Cardiac atrium fibroblast (primary cell): ENCODE measurements around the gene GABRR3. TPM values are rescaled to one million over a fixed set of nuclear protein-coding genes. Genes with fewer than 3 reads are reported as not detected.

Source experiments
- total RNA-seq: library from RNA; depleted of rRNA; stranded (reverse); fragments of >200 nt; gene quantifications from 2 replicates; pipeline ENCODE4 v1.2.3, GENCODE V29; 2015

The GABRR3 gene
- not detected in 2 replicates for total RNA-seq

DNA sequence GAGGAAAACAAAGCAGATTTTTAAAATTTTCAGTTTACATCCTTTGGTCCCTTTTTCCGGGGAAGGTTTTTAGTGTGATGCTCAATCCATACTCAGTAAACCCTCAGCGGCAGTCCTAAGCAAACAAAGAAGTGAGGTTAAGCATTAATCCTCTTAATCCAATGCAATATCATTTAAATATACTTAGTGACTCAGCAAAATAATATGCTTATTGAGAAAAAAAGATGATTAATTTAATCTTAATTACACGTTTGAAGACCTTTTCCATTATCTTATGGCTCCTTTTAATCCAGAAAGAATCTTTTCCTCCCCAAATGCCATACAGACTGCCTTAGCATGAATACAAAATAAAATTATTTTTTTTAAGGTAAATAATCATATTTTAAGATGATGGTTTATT, at the start of gene GABRR3:
GABRR3 (minus strand) TSS at position 108 of the 400 bp plus-strand sequence. CDS start 328 bp downstream, outside the sequence.

DNA sequence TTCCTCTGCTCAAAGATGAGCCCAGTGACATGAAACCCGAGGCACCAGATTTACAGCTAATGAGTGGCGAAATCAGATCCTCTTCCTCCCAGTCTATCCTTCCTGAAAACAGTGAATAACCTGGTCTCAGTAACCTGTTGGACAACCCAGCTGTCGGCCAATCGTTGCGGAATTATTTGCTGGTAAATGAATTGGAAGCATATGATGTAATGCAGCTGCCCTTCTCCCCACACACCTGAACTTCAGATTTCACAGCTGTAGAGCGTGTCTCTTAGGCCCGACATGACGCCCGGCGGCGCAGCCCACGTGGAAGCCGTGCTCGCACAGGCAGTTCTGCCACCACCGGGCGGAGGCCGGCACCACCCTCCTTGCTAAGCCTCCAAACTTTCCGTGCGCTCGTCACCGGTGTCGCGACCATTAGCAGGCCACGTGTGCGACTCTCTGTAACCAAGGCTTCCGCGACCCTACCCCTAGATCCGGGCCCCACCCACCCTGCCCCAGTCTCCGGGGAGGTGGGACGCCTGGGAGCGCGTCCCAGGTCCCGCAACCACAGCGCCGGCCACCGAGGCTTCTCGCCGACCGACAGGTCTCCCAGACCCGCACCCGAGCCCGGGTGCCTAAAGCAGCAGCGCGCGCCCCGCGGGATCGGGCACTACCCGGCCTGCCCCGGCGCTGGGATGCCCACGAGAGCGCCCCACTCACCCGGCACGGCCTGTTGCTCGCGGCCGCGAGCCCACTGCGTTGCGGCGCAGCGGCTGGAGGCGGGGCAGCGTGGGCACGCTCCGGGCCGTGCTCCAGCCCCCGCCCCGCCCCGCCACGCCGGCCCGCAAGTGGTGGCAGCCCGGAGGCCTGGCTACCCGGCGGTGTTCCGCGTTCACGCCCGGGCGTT, 63.2 kb downstream of the GABRR3 start, which contains the start of gene RIOX2:
RIOX2 (minus strand) TSS at position 753 of the 889 bp plus-strand sequence. CDS start 4,838 bp downstream, outside the sequence.

Other genes starting within 250 kb of the GABRR3 start
- gene CRYBG3, start 213.3 kb downstream of the GABRR3 start, total RNA-seq: 14.1 and 18.5 TPM in 2 replicates
- 25.1 and 27.4 TPM in 2 replicates for gene RIOX2, start 62.9 kb downstream of the GABRR3 start, total RNA-seq
- not detected in 2 replicates for gene OR5AC2, start 51.9 kb upstream of the GABRR3 start, total RNA-seq
- not detected in 2 replicates for gene OR5H1, start 95.4 kb upstream of the GABRR3 start, total RNA-seq
- not detected in 2 replicates for gene OR5H14, start 112.2 kb upstream of the GABRR3 start, total RNA-seq
- gene OR5H15, start 131.4 kb upstream of the GABRR3 start, total RNA-seq: not detected in 2 replicates
- not detected in 2 replicates for gene OR5H6, start 228.9 kb upstream of the GABRR3 start, total RNA-seq
- not detected in 2 replicates for gene OR5H2, start 247.2 kb upstream of the GABRR3 start, total RNA-seq